GM19099 (cell line): Measurements from ENCODE around the gene CKB.

Experiments used
- POLR2A ChIP-seq: IDR thresholded peaks from 3 replicates; pipeline ENCODE4 v1.6.1; 2011; ENCODE audit warnings: low read depth; ENCODE audit not compliant: insufficient read length; ENCODE audit errors: extremely low read depth

Gene CKB

DNA sequence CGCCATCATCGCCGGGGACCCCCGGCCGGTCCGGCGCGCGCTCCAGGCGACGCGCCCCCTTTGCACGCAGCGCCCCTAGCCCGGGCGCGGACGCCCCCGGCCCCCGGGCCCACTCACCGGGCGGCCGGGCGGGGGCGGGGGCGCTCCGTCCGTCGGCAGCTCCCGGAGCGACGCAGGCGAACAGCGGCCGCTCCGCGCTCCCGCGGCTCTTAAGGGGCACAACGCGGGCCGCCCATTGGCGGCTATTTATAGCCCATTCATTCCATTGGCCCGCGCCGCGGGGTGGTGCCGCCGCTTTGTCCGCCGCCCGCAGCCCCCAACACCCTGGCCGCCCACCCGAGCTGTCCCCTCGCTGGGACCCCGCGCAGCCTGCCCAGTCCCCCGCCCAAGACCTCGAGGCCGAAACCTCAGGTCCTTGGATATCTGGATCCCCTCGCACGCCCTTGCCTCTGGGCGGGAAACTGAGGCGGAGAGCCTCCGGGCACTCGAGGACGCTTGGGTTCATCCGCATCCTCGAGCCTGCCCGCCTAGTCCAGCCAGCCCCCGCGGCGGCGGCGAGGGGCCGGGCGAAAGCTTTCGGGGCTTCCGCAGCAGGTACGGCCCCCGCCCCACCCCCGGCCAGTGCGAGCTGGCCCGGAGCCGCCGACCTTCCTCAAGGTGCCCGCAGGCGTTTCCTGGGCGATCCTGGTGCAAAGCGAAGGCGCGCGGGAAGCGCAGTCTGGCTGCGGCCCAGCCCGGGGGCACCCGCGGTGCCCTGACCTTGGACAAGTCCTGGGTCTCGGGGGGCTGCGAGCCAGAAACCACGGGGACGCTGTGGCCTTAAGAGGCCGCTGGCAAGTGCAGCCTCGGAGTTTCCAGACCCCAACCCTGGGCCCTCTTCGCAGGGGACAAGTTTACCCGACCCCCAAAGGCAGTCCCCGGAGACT lies at the start of gene CKB:
CKB (minus strand) TSS at position 182 of the 926 bp plus-strand sequence. CDS start 337 bp downstream, outside the sequence.
- TF ChIP-seq POLR2A, result no peak

DNA sequence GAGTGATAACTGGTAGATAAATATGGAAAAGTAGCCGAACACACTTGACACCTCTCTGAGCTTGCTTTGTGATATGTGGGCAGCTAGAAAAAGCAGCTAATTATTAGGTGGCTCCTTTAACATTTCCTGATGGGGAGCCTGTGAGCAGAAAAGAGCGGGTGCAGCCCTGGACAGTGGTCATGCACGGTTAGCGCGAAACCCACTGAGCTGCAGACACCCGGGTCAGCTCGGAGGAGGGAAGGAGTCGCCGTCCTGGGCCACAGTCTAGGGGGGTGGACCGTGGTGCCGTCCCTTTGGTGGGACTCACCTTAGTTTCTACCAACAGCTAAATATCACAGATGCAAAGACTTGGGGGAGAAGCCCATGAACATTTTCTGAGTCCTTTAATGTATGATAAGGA lies 46.8 kb upstream of the CKB start:
- no peak for TF ChIP-seq POLR2A

DNA sequence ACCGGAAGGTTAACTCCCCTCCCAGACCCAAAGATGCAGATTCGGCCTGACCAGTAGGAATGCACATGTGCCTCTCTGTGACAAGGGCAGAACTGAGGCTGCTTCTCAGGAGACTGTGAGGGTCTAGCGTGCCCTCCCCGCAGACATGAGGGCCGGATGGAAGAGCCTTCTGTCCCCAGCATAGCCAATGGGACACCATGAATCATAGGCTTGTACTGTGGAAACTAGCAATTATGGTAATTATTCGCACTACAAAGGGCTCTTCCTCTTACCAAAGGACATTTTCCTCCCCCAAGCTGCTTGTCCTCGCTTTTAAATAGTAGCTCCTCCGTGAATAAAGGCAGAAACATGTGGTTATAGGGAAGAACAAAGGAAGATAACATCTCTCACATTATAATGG lies 46.3 kb upstream of the CKB start:
- no peak for TF ChIP-seq POLR2A

DNA sequence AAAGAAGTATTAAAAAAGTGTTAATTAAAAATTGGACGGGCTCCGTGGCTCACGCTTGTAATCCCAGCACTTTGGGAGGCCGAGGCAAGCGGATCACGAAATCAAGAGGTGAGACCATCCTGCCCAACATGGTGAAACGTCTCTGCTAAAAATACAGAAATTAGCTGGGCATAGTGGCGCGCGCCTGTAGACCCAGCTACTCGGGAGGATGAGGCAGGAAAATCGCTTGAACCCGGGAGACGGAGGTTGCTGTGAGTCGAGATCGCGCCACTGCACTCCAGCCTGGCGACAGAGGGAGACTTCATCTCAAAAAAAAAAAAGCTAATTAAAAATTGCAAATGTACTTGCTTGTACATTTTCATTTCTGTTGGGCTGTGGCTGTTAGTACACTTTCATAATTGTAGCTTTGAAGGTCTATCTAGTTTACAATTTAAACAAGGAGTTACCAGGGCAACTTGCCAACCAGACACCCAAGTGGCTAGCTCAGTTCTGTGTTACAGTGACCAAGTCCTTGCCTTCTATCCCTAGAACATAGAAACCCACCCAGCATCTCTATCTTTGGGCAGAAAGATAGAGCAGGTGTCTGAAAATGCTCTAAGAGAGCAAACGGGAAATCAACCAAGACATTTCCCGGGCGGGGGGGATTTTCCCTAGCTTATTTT lies 41.3 kb upstream of the CKB start:
- TF ChIP-seq POLR2A, result no peak

DNA sequence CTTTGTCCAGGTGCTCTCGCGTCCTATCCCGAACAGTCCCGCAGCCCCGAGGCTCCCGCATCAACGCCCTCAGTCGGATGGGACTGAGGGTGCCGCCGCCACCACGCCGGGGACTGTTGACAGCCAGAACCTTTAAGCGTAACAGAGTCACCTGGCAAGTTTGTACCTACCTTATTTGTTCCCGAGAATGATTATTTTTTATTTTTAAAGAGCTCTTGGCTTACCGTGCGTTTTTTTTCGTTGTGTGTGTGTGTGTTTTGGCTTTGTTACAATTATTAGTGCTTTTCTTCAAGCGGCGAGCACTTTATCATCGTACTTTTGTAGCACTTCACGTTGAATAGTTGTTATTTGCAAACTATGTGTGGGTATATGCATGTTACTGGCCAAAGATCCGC lies 40.6 kb upstream of the CKB start:
- no peak for TF ChIP-seq POLR2A

DNA sequence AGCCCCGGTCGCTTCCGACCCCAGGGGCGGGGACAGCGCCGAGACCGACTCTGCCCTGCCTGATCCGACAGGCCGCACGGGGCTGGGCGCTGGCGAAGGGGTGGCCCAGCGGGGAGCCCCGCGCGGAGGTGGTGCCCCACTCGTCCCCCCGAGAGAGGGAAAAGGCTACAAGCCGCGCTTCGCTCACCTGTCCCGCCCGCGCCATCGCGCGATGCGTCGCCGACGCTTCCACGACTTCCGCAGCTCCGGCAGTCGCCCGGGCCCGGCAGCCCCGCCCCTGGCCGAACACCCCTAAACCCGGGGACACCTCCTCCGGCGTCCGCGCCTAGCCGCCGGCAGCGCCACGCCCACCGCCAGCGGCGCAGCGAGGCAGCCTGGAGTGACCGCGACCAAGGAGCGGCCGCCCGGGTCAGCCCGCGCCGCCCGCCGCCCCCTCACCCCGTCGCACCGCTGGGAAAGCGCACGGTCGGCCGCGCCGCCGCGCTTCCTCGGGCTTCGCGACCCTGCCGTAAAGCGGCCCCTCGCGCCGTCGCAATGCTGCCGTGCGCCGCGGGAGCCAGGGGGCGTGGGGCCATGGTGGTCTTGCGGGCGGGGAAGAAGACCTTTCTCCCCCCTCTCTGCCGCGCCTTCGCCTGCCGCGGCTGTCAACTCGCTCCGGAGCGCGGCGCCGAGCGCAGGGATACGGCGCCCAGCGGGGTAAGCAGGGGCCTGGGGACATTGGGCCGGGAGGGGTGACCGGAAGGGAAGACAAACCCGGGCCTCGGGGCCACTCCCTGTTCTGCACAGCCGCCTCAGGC lies 40.0 kb upstream of the CKB start, which contains the start of the genes BAG5 and COA8:
BAG5 (minus strand) TSS at position 229 of the 797 bp plus-strand sequence. CDS start 1,493 bp downstream, outside the sequence.
COA8 (plus strand) TSS at position 532 of the 797 bp plus-strand sequence; CDS start at position 574, 42 bp downstream.
- peak; percentile 80 for TF ChIP-seq POLR2A

DNA sequence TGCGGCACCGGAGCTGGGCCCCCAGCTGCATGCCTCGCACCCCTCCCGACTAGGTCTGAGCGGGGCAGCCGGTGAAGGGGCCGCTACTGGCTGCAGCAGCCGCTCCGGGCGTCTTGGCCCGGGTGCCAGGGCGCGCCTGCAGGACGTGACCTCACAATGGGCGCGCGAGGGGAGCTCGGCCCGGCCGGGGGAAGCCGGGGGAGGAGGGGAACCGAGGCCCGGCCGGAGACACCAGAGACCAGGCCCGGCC lies 39.5 kb upstream of the CKB start:
- TF ChIP-seq POLR2A, result no peak

DNA sequence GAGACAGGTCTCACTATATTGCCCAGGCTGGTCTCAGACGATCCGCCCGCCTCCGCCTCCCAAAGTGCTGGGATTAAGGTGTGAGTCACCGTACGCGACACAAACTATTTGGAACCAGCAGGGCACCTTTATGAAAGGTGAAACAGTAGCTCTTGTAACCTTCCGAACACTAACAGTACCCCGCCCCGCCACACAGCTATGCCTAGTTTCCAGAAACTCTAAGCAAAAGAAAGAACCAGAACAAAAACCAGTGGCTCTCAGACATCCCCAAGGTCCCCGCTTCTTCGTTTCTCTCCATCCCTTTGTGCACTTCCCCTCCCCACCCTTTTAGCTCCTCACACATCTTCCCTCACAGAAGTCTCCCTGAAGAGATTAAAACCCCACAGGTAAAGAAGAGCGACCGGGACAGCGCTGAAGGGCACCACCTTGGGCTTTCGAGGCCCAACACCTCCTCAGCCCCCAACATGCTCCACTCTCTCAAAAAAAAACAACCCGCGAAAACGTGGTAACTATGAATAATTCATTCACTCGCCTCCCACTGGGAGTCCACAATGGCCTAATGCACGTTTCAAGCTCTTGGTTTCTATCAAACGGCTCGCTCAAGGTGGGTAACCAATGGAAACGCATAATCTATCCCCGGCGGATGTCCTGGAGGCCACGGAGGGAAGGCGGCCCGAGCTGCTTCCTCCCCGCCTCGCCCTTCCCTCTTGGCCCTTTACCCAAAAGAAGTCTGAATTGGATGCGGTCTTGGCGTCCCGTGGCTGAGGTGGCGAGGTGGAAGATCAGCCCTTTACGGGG lies 39.0 kb upstream of the CKB start:
- TF ChIP-seq POLR2A, result no peak

DNA sequence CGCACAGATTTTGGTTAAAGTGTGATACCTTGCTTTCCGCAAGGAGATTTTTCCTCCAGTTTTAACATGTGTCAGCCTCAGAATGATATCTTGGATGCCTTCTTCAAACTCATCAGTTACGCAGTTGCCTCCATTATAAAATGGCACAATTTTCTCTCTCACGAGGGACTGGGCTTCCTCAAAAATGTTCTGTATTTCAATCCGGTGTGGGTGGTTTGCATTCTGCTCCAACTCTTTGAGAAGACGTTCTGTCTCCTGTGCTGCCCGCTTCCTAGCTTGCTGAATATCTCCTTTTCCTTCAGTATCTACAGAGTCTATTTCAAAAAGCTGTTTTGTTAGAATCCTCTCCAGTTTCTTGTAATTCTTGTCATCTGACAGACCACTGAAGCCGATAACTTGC lies 38.1 kb upstream of the CKB start:
- TF ChIP-seq POLR2A, result no peak

DNA sequence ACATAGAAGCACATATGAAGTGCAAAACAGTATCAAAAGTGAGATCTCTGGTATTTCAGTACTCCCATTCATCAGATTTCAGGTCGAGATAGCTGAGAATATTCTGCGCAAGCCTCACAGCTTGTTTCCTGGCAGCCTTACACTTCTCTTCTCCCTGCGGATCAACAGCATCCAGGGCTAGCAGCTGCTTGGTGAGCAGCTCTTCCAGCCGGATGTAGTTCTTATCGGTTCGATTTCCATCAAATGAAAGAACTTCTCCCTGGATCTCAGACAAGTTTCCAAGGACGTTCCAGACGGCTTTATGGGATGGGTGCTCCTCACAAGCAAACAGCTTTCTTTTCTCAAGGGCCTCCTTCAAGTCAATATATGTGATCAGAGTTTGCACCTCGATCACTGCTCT lies 37.1 kb upstream of the CKB start:
- no peak for TF ChIP-seq POLR2A

DNA sequence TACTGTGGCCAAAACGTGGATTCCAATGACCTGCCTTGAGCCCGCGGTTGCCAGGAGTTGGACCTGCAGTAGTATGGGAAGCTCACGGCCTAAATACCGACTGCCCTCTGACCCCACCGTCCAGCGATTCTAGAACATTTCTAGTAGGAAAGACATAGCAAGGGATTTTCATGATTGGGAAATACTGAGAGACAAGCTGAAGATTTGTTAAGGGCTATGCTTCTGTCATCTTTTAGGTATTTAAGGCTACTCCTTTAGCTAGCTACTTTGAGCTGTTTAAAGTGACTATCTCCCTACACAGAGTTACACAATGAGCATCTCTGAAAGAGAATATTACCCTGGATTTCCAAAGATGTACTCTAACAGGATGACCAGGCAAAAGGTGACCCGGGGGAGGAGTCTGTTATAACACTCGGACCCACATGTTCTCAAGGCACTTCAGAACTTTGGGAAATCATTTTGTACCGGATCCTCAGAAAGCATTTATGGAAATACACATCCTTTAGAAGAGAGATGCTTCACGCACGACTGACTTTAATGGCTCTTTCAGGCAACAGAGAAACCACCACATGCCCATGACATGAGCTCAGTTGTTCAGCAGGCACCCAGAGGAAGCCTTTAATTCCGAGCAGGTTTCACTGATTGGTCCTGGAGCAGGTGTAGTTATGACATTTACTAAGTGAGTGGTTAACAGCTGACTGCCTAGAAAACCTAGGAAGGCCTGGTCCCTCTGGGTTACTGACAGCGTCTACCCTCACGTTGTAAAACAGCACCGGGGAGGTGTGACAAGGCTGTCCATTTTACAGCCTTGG lies 35.6 kb upstream of the CKB start:
- TF ChIP-seq POLR2A, result no peak

DNA sequence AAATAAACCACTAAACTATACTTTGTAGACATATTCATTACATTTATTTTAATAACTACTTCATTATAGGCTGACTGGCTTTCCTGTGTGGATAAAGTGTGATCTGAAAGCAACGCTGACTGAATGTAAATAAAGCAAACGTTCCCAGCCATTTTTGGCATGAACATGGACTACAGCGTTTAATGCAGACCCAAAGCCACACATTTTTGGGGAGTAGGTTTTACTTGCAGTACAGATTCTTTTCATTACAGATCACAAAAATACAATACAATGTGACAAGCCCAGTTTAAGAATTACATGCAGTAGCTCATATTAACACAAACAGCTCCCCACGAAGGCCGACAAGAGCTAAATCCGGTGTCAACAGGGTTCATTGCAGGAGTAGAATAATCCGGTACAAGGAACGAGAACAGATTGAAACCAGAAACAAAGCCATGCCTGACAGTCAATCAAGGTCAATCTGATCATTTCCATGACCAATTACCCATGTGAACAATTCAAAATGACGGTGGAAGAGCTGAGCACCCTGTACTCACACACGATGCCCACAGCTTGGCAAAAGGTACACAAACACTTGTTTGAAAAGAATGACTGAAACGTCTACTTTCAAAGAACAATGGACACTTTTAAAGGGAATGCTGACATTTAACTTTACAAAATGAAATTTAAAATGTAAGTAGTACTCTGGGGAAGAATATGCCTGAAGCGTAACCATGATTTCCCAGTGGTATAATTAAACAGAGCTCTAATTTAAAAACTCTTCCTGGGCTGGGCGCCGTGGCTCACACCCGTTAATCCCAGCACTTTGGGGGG lies 34.5 kb upstream of the CKB start:
- no peak for TF ChIP-seq POLR2A
